PC-9 (cell line): Measurements from ENCODE around the gene NRGN.

Experiments
- CTCF ChIP-seq: fragments of 200-600 bp; sonication (generic); conservative IDR thresholded peaks from 2 replicates; pipeline ENCODE4 v1.6.1; 2017; ENCODE audit warnings: mixed run types, antibody characterized with exemption, mild to moderate bottlenecking, moderate library complexity
- EZH2 ChIP-seq: fragments of 200-600 bp; sonication (generic); IDR thresholded peaks from 2 replicates; pipeline ENCODE4 v1.8.0; 2017; ENCODE audit warnings: antibody characterized with exemption, low read depth

DNA sequence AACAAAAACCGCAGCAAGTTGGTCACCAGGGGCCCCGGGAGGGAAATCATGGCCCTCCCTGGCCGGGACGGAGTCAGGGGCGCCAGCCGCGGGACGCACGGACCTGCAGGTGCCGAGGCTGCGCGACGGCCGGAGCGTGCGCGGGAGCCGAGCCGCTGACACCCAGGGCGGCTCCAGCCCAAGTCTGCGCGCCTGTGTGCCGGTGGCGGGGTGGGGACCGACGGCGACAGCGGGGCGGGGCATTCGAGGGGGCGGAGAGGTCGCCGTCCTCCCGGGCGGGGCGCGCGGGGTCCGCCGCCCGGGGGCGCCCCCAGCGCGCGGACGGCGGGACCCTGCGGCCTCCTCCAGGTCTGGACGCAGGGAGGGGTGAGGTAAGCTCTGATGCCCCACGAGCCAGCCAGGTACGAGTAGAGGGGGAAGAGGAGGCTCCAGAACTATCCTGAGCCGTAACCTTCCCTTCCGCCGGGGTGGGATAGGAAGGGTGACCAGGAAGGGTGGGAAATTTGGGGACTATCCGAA, 22.4 kb downstream of the NRGN start, which contains the start of gene ESAM:
- TF ChIP-seq CTCF: no peak
- TF ChIP-seq EZH2: no peak
